ENCODE measurements around the gene LRRN2. TPM values are rescaled to one million over a fixed set of nuclear protein-coding genes. Genes with fewer than 3 reads are reported as not detected.

Gene LRRN2
- total RNA-seq, 4 donors from 2014 or later, result 4.0 to 19.6 (median 7.0) TPM

DNA sequence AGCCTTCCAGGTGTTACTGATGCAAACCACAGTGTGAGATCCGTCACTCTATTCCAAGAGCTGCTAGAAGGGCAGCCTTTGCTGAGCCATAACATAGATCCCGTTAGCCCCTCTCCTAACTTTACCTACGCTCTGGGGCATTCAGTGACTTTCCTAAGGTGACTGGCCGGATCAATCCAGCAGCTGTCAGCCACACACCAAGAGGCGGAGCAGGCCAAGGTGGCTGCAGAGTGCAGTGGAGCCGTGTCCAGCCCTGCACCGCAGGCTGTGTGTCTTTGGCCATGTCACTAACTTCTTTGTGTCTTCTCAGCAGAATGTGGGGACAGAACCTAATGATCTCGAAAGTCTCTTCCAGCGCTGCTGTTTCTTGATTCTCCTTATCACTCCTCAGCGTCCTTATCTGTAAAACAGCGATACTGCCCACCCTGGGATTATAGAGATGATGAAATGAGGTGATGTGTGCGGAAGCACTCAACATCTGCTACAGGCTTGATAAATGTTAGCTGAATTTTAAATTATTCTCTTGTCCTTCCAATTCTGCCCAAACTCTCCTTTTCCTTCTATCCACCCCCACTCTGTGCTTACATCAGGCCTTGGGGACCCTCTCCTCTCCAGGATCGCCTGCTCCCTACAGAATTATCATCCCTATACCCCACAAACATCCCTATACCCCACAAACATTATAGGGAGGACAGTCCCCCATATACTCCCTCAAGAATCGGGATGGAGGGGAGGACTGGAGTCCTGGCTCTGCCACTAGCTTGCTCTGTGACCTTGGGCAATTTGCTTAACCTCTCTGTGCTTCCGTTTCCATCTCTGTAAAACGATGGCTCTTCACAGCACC, 25.8 kb upstream of the LRRN2 start:
- peaks cover 0 to 9% (median 0%) of the 10 kb centered on the region in 3 donors for H3K4me1 ChIP-seq

DNA sequence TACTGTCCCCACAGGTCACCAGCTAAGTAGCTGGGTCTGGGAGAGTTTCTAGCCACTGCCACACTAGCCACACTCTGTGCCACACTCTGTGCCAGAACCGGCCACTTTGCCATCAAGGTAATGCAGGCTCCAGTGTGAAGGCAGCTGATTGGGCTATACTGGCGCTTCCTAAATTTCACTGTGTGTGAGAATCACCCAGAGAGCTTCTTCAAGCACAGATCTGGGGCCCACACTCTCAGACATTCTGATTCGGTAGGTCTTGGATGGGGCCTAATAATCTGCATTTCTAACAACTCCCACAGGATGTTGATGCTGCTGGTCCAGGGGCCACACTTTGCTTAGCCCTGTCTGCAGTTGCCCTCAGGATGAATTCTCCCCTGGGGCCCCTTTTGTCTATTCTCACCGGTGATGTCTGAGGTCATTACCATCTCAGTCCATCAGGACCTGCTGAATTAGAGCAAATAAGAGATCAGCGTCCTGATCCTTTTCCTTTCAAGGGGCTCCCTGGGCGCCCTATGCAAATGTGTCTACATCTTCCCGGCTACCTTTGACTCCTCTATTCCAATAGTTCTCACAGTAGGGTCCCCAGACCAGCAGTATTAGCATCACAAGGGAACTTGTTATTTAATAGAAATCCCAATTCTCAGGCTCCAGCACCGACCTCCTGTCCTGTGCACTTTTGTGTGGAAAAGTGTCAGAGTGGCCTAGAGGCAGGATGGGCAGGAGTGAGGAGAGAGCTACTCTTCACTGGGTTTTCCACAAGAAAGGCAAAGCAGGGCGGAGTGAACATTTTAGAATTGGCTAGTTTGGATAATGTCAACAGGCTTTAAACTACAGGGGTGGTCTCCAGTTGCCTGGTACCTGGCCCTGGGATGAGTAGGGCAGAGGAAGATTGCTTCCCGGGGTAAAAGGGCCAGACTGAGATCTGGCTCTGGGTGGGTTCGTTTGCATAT, 24.7 kb upstream of the LRRN2 start:
- Histone ChIP-seq H3K27me3 (peaks cover 33% of the 10 kb centered on the region), H3K9me3 (no peaks in the 10 kb centered on the region), H3K36me3 (no peaks in the 10 kb centered on the region), H3K4me3 (no peak overlapping the region), H3K4me1 (peaks cover 0 to 9% (median 0%) of the 10 kb centered on the region in 3 donors), H3K27ac (no peak overlapping the region)
- WGBS, 2 donors (ENCODE audit: low coverage in 1 of 2), result 65 to 73% methylated on average over 4 to 6 of the region's 11 CpGs
- ATAC-seq, result no peak
- no peak for TF ChIP-seq POLR2A (IDR thresholded peaks at IDR 0.05)
- TF ChIP-seq, protein P1, sequence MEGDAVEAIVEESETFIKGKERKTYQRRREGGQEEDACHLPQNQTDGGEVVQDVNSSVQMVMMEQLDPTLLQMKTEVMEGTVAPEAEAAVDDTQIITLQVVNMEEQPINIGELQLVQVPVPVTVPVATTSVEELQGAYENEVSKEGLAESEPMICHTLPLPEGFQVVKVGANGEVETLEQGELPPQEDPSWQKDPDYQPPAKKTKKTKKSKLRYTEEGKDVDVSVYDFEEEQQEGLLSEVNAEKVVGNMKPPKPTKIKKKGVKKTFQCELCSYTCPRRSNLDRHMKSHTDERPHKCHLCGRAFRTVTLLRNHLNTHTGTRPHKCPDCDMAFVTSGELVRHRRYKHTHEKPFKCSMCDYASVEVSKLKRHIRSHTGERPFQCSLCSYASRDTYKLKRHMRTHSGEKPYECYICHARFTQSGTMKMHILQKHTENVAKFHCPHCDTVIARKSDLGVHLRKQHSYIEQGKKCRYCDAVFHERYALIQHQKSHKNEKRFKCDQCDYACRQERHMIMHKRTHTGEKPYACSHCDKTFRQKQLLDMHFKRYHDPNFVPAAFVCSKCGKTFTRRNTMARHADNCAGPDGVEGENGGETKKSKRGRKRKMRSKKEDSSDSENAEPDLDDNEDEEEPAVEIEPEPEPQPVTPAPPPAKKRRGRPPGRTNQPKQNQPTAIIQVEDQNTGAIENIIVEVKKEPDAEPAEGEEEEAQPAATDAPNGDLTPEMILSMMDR (IDR thresholded peaks at IDR 0.05), result no peak
- no peak for TF ChIP-seq POLR2AphosphoS5 (IDR thresholded peaks at IDR 0.05)
- TF ChIP-seq EP300 (IDR thresholded peaks at IDR 0.05), result no peak

More for the DNA sequence above, 25.8 kb upstream of the LRRN2 start:
- Histone ChIP-seq H3K27me3 (peaks cover 33% of the 10 kb centered on the region), H3K9me3 (no peaks in the 10 kb centered on the region), H3K4me3 (no peak overlapping the region), H3K27ac (no peak overlapping the region), H3K36me3 (no peaks in the 10 kb centered on the region)
- TF ChIP-seq, protein P1 (IDR thresholded peaks at IDR 0.05), result no peak
- TF ChIP-seq EP300 (IDR thresholded peaks at IDR 0.05), result no peak
- no peak for TF ChIP-seq POLR2A (IDR thresholded peaks at IDR 0.05)
- TF ChIP-seq POLR2AphosphoS5 (IDR thresholded peaks at IDR 0.05), result no peak
- ATAC-seq, result no peak
- 60 to 71% methylated on average over 8 to 11 of the region's 16 CpGs for WGBS, 2 donors (ENCODE audit: low coverage in 1 of 2)

DNA sequence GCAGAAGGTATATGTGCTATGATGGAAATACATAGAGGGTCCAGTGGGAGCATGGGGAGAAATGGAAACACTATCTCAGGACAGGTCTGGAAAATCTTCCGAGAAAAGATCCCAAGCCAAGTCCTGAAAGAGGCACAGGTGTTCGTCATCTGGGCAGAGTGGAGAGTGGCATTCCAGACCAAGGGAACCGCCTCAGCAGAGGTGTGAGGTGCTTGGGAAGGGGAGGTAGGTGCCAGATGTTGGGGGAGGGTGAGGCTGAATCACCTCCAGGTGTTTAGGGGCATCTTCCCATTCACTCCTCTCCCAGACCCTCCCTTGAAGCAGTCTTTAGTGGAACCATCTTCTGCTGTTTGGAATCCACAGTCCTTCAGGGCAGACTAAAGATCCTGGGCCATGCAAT, 23.5 kb upstream of the LRRN2 start:
- Histone ChIP-seq H3K36me3 (no peaks in the 10 kb centered on the region), H3K27me3 (peaks cover 26% of the 10 kb centered on the region), H3K9me3 (no peaks in the 10 kb centered on the region), H3K4me3 (no peak overlapping the region), H3K27ac (no peak overlapping the region), H3K4me1 (peaks cover 0 to 16% (median 2%) of the 10 kb centered on the region in 3 donors)
- 85% methylated on average over 3 of the region's 3 CpGs; no CpG with 5 or more reads in 1 of the 2 donors for WGBS, 2 donors (ENCODE audit: low coverage in 1 of 2)
- TF ChIP-seq POLR2A (IDR thresholded peaks at IDR 0.05) (no peak), EP300 (IDR thresholded peaks at IDR 0.05) (no peak), POLR2AphosphoS5 (IDR thresholded peaks at IDR 0.05) (no peak)
- TF ChIP-seq, protein P1 (IDR thresholded peaks at IDR 0.05), result no peak
- ATAC-seq, result no peak

DNA sequence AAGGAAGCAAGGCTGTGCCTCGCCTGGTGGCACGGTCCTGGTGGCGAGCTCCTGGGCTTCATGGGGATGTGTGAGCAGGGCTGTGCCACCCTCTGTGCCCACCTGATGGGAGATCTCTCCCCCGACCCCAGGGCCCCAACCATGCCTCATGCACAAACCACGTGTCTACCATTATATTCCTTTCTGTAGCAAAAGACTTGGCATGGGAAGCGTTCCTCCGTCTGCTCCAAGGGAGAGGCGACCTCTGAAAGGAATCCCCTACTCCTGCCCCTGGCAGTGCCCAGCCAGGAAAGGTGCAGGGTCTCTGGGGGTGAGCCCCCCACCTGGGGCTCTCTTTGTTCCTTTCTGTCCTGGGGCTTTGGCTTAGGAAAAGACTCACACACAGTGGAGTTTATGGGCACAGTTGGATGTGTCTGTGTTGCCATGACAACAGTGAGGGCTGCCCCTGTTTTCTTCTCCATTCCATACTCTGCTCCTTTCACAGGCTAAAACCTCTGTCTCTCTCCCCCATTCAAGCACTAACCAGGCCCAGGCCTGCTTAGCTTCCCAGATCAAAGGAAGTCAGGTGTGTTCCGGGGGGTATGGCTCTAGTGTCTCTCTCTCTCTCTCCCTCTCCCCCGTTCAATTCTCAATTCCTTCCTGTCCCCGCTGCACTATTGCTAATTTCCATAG, 21.4 kb upstream of the LRRN2 start:
- TF ChIP-seq EP300 (IDR thresholded peaks at IDR 0.05), result no peak
- TF ChIP-seq, protein P1 (IDR thresholded peaks at IDR 0.05), result no peak
- no peak for TF ChIP-seq POLR2A (IDR thresholded peaks at IDR 0.05)
- TF ChIP-seq POLR2AphosphoS5 (IDR thresholded peaks at IDR 0.05), result no peak
- WGBS, 2 donors (ENCODE audit: low coverage in 1 of 2), result 49 to 80% methylated on average over 1 to 5 of the region's 11 CpGs
- peaks cover 6% of the 10 kb centered on the region for H3K27me3 ChIP-seq
- peaks cover 0 to 24% (median 11%) of the 10 kb centered on the region in 3 donors for H3K4me1 ChIP-seq
- no peak overlapping the region for H3K4me3 ChIP-seq
- ATAC-seq, result no peak
- H3K36me3 ChIP-seq, result no peaks in the 10 kb centered on the region
- H3K9me3 ChIP-seq, result no peaks in the 10 kb centered on the region
- no peak overlapping the region for H3K27ac ChIP-seq

All from gastroesophageal sphincter (tissue), 4 donors.